ENCODE measurements around the gene TMX2.

- no peak for TF ChIP-seq CTCF (IDR thresholded peaks at IDR 0.05)
- TF ChIP-seq POLR2AphosphoS5 (IDR thresholded peaks at IDR 0.05; ENCODE audit: low read depth, low read length): no peak
Measured at GRCh38 chr11:57728829-57729228, 16.4 kb downstream of the TMX2 start.
